Astrocyte of the hippocampus (primary cell): ENCODE measurements around the gene SVBP.
"Not testable (repeated sequence)": the region's sequence is repeated elsewhere in the genome, so short reads cannot be mapped to it uniquely, and the experiment has no call there.

Experiments
- DNase-seq: peaks from one replicate; pipeline ENCODE4 v3.0.0; 2011; ENCODE audit warnings: low read depth, low spot score

The SVBP gene, protein sequence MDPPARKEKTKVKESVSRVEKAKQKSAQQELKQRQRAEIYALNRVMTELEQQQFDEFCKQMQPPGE

GRCh38 chr1:42816585-42817439 lies at the start of gene SVBP, which contains the start of gene ERMAP:
Gene SVBP (minus strand): TSS chr1:42817397. CDS start chr1:42816544, 853 bp downstream.
Gene ERMAP (plus strand): TSS chr1:42817122. CDS start chr1:42830449, 13,327 bp downstream.
- peak; percentile 95 for DNase-seq

DNA sequence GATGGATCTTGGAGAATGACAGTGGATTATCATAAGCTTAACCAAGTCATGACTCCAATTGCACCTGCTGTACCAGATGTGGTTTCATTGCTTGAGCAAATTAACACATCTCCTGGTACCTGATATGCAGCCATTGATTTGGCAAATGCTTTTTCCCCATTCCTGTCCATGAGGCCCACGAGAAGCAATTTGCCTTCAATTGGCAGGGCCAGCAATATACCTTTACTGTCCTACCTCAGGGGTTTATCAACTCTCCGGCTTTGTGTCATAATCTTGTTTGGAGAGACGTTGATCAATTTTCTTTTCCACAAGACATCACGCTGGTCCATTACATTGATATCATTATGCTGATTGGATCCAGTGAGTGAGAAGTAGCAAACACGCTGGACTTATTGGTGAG lies 49.4 kb upstream of the SVBP start:
- DNase-seq: no peak

DNA sequence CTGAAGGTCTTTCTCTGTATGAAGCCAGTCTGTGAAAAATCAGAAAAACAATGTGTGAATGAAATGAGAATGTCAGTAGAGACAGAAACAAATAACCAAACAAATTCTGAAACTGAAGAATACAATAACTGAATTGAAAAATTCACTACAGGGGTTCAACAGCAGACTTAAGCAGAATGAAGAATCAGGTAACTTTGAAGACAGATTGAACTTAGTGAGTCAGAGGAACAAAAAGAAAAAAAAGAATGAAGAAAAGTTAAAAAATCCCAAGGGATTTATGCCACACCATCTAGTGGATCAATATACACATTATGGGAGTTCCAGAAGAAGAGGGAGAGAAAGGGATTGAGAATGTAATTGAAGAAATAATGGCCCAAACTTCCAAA lies 43.8 kb upstream of the SVBP start:
- DNase-seq: no peak

- no peak for DNase-seq
Observed at GRCh38 chr1:42860339-42861013, 43.3 kb upstream of the SVBP start.

DNA sequence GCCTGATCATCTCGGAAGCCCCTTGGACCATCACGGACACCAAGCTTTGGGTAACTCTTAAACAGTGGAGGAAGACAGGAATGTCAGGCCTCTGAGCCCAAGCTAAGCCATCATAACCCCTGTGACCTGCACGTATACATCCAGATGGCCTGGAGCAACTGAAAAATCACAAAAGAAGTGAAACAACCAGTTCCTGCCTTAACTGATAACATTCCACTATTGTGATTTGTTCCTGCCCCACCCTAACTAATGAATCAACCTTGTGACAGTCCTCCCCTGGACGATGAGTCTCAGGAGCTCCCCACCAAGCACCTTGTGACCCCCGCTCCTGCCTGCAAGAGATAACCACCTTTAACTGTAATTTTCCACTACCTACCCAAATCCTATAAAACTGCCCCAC lies 42.2 kb upstream of the SVBP start:
- not testable (repeated sequence) for DNase-seq

GRCh38 chr1:42856554-42856953 lies 39.4 kb upstream of the SVBP start:
- not testable (repeated sequence) for DNase-seq

DNA sequence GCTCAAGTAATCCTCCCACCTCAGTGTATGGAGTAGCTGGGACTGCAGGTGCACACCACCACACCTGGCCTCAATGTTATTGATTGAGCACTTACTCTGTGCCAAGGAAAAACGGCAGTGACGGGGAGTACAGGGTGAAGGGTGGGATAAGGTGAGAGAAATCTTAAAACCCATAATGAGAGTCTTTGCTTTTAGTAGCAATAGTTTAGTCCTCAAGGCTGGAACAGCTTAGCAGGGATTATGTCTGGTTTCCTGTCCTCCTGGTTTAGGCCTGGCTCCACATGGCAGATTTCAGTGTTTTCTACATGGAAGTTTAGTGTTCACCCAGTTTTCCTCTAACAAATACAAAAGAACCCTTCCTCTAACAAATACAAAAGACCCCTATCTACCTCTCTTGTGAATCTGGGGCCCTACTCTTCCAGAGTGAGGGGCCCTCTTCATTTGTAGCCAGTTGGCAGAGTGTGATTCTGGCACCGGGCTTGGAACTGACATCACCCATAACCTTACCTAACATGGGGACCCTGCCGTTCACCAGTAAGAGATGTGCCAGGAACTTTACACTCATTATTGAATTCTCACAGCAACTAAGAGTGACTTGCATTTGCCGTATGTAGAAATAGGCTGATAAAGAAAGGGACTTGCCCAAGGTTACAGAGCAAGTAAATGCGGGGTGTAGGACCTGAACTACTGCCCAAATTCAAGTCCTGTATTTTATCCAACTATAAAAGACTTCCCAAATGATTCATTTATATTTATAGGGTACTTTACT lies 36.1 kb upstream of the SVBP start:
- DNase-seq: no peak

- DNase-seq: no peak
Observed at GRCh38 chr1:42852608-42852980, 35.4 kb upstream of the SVBP start.

DNA sequence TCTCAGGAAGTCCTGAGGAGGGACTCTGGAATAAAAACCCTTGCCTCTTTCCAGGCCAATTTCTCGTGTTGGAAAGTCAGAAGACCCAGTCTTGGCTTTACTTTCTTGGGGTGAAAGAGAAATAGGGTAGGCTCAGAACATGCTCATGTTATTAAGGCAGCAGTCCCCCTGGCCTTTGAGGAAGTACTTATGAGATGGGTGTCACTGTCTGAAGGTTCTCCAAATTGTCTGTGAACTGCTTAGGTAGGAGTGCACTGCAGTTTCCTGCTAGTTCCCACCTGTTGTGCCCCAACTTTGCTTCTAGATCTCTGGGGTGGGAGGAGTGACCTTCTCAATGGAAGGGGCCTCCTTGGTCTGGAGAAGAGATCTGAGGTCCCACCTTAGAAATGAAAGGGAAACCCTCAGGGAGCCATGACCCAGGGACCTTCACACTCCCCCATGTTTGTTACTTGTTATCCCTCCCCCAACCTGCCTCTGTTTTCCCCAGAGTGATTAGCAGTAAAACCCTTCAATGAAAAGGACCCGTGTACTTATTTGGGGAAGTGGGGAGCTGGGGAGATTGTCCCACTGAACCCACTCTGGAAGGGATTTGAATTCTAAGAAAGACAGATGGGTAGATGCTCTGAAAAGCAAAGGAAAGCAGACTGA lies 34.9 kb upstream of the SVBP start:
- no peak for DNase-seq

DNA sequence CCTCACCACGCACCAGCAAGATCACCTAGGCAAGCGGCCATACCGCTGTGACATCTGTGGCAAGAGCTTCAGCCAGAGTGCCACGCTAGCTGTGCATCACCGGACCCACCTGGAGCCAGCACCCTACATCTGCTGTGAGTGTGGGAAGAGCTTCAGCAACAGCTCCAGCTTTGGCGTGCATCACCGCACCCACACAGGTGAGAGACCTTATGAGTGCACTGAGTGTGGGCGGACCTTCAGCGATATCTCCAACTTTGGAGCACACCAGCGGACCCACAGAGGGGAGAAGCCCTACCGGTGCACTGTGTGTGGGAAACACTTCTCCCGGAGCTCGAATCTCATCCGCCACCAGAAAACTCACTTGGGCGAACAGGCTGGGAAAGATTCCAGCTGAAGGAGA lies 34.2 kb upstream of the SVBP start:
- no peak for DNase-seq

DNA sequence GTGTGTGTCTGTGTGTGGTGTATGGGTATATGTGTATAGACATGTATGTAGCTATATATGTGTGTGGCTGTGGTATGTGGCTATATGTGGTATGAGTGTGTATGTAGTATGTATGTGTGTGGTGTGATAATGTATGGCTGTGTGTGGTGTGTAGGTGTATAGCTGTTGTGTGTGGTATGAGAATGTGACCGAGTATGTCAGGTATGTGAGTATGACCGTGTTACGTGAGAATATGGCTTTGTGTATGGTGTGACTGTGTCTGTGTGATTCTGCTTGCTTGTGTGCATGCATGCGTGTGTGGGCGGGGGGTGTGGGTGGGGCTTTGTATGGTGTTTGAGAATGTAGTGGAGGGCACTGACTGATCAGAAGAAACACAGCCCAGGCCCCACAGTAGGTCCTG lies 32.7 kb upstream of the SVBP start:
- DNase-seq: no peak

- no peak for DNase-seq
Observed at GRCh38 chr1:42848823-42849537, 31.8 kb upstream of the SVBP start.

DNA sequence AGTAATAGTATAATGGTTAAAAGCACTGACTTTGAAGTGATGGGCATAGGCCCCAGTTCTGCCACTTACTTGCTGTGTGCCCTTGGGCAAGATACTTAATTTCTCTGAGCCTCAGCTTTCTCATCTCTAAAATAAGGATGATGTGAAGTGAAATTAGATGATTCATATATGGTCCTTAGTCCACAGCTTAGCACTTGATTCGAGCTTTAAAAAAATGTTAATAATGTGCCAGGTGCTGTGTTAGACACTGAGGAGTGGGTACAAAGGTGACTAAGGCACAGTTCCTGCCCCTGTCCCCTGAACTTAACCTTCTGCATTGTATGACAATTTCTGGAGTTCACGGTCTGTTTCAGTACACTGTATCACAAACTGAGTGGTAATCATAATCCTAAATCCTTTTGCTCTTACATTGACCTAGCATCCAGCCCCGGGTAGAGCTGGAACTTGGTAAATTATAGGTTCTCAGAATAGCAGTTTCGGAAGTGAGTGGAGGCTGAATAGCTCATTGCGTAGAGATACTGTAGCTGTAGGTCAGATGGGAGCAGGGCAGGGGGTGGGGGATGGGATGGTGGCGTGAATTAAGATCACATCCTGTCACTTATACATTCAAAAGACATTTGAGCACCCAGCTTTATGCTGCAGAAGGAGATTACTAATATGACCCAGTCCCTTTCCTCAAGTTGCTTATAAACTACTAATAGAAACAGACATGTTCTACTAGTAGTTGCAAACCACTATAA lies 30.7 kb upstream of the SVBP start:
- DNase-seq: no peak

DNA sequence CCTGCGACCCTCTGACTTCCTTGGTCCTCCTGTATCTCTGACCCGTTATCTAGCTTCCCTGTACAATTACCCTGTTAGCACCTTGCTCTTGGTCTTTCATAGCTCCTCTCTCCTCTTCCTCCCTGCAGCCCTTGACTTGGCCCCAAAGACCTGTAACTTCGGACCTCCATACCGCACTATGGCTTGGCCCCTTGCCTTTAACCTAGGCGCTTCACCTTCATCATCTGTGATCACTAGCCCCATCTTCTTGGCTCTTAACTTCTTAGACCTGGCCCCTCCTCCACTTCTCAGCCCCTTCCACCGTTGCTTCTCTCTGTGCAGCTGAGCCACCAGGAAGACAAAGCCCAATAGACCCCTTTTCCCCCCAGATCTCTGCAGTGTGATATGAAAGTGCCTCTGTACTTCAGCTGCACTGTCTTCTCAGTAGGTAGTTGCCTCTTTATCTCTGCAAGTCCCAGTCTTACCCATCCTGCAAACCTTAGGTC lies 30.0 kb upstream of the SVBP start:
- DNase-seq: peak; percentile 12

GRCh38 chr1:42846257-42847110 lies 29.3 kb upstream of the SVBP start, which contains the start of gene ZNF691:
Gene ZNF691 (plus strand): TSS chr1:42846613. CDS start chr1:42849659, 3,046 bp downstream.
- DNase-seq: peak; percentile 98

DNA sequence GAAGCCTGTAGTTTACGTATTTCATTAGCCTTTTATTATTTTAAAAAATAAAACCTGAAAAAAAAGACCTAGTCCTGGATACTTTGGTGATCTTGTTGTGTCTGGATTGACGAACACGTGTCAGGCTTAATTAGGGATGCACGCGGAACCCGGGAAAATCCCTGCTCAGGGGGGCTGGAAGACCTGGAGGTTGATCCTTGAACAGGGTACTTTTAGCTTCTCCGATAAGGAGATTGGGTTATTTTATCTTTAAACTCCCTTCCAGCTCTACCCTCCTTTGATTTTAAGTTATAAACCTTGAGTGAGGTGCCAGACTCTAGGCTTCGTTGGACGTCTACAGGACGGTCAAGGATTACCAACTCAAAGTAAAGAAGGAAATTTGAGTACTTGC lies 28.7 kb upstream of the SVBP start:
- no peak for DNase-seq

- DNase-seq: no peak
Observed at GRCh38 chr1:42845193-42845592, 28.0 kb upstream of the SVBP start.

- DNase-seq: peak; percentile 46
Observed at GRCh38 chr1:42844592-42845140, 27.5 kb upstream of the SVBP start.
